HG02610 (cell line): ENCODE measurements around the gene FGR.
"Not testable (repeated sequence)": the region's sequence is repeated elsewhere in the genome, so short reads cannot be mapped to it uniquely, and the experiment has no call there.

ENCODE experiments used
- ATAC-seq: cut with Tn5 transposase; IDR thresholded peaks from one replicate; pipeline ENCODE4 v1.9.1; 2021; ENCODE audit warnings: mild to moderate bottlenecking, moderate library complexity; ENCODE audit not compliant: unreplicated experiment

Gene FGR

GRCh38 chr1:27635396-27636142 is 584 bp upstream of the FGR start:
- ATAC-seq: no peak

GRCh38 chr1:27634177-27634984 is 604 bp downstream of the FGR start:
- no peak for ATAC-seq

- no peak for ATAC-seq
These were observed 1.3 kb downstream of the FGR start for GRCh38 chr1:27633640-27634176.

- no peak for ATAC-seq
These were observed 1.7 kb downstream of the FGR start for GRCh38 chr1:27633298-27633610.

GRCh38 chr1:27632387-27633297 is 2.3 kb downstream of the FGR start:
- ATAC-seq: peak; percentile 30

GRCh38 chr1:27630859-27631491 is 4.0 kb downstream of the FGR start:
- ATAC-seq: peak; percentile 24

GRCh38 chr1:27628712-27629111 is 6.3 kb downstream of the FGR start:
- ATAC-seq: no peak

- ATAC-seq: not testable (repeated sequence)
These were observed 7.3 kb downstream of the FGR start for GRCh38 chr1:27627733-27628132.

- no peak for ATAC-seq
These were observed 7.9 kb downstream of the FGR start for GRCh38 chr1:27627061-27627460.

- ATAC-seq: no peak
These were observed 8.7 kb downstream of the FGR start for GRCh38 chr1:27626031-27626935.

GRCh38 chr1:27624467-27625178 is 10.4 kb downstream of the FGR start:
- ATAC-seq: no peak

GRCh38 chr1:27623327-27624212 is 11.4 kb downstream of the FGR start:
- no peak for ATAC-seq

- ATAC-seq: no peak
These were observed 12.2 kb downstream of the FGR start for GRCh38 chr1:27622828-27623227.

- ATAC-seq: no peak
These were observed 13.7 kb downstream of the FGR start for GRCh38 chr1:27621051-27621920.

GRCh38 chr1:27619782-27620438 is 15.1 kb downstream of the FGR start:
- not testable (repeated sequence) for ATAC-seq

- ATAC-seq: no peak
These were observed 16.5 kb downstream of the FGR start for GRCh38 chr1:27618341-27619082.
